ENCODE results near the gene AIG1.

DNA sequence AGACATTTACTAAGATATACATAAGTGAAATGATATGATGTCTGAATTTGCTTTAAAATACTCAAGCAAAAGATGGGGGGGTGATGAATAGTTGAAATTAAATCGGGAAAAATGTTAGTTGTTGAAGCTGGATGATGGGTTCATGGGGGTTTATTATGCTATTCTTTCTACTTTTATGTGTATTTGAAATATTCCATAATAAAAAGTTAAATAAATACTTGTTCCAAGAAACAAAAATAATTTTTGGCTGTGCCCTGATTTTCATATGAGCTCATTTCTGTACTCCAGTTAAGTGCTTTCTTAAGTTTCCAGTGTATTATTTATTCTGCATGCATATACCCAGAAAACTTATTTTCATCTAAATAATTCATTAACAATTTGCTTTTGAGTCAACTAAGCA is 138.6 kb downstream of the AIG1 start:
- TF ChIP-seq CTCF (conservative IDR thresholded peaks at IDR 0.05; ENCODE audit: low read length) (no peak), EZH2phosphoT487 (IDR thresholded peaks at IDR 0.05; ENCODE audit: borderline replicate concordance, low read depth, low read length) (no peak)
